Gastrocnemius medialis (tissue), 4 donors: ENCODE measurements around the gene INPP4A. TPM values are rescaled to one million over a fixed set of nuclear protein-coding genes. Genes with fewer than 3 reads are reported as not detected.
A peak's percentile ranks its signal among the peaks of the same experiment; 100 is the strongest.

Experiments used
- ATAC-seq, 2 donors: fragments of 150-250 bp; one replicate each; pipeline ENCODE4 v1.9.1; 2016
- DNase-seq, 2 donors: peaks; one replicate each; pipeline ENCODE4 v3.0.0-alpha.2; 2019
- H3K27ac ChIP-seq, 4 donors: fragments of 200-600 bp; sonication (generic); 1 replicate in 1 of 4; 2 replicates in 3 of 4; pipeline ENCODE4 v1.5.1; 2016 to 2018; ENCODE audit warnings: mild to moderate bottlenecking in 2 of 4, moderate library complexity in 1 of 4
- H3K27me3 ChIP-seq, 3 donors: fragments of 200-600 bp; sonication (generic) in 2 of 3; 1 replicate in 1 of 3; 2 replicates in 2 of 3; pipeline versions ENCODE4 v1.5.1 to v1.6.0; 2016 to 2019; ENCODE audit warnings: mild to moderate bottlenecking in 1 of 3, moderate library complexity in 1 of 3
- H3K36me3 ChIP-seq, 2 donors: fragments of 200-600 bp; sonication (generic) in 1 of 2; one replicate each; pipeline ENCODE4 v1.5.1; 2017 to 2018
- H3K4me1 ChIP-seq, 2 donors: fragments of 200-600 bp; sonication (generic) in 1 of 2; one replicate each; pipeline ENCODE4 v1.5.1; 2016 to 2017; ENCODE audit warnings: mild to moderate bottlenecking in 2 of 2
- H3K4me3 ChIP-seq, 4 donors: fragments of 200-600 bp; sonication (generic) in 3 of 4; 1 replicate in 1 of 4; 2 replicates in 3 of 4; pipeline ENCODE4 v1.5.1; 2016 to 2019; ENCODE audit warnings: mild to moderate bottlenecking in 2 of 4
- H3K9me3 ChIP-seq, 3 donors: fragments of 200-600 bp; sonication (generic) in 2 of 3; 1 replicate in 1 of 3; 2 replicates in 2 of 3; pipeline ENCODE4 v1.5.1; 2016 to 2019
- CTCF ChIP-seq, 5 experiments: fragments of 450-650 bp in 3 of 5; fragments of 200-600 bp in 2 of 5; sonication (generic) in 2 of 5; IDR thresholded peaks in 4 of 5; conservative IDR thresholded peaks in 1 of 5; 1 replicate in 4 of 5; 2 replicates in 1 of 5; pipeline ENCODE4 v1.5.1; 2016 to 2019; ENCODE audit warnings: antibody characterized with exemption in 5 of 5, mild to moderate bottlenecking in 3 of 5, moderate library complexity in 3 of 5
- POLR2A ChIP-seq, 2 donors: fragments of 450-650 bp; IDR thresholded peaks; one replicate each; pipeline ENCODE4 v1.6.1; 2017; ENCODE audit warnings: antibody characterized with exemption in 2 of 2, mild to moderate bottlenecking in 2 of 2, moderate library complexity in 2 of 2
- in situ Hi-C, 4 donors: fragments of 200-750 bp; cut with MboI; loops; one replicate each; pipeline versions ENCODE4 v1.15.0 to v1.8.0; 2017; ENCODE audit warnings: low sequenced_read_pairs in 4 of 4
- intact Hi-C: fragments of 100-400 bp; cut with DNase I; formaldehyde crosslinking; loops from one replicate; pipeline ENCODE4 v1.15.1; 2023; ENCODE audit warnings: low total_unique reads
- total RNA-seq, 4 donors: library from RNA; depleted of rRNA; stranded (reverse); fragments of >200 nt; gene quantifications; one replicate each; pipeline versions ENCODE4 v1.1.0 to v1.2.3, GENCODE V29; 2016

Gene INPP4A
- total RNA-seq, 4 donors from 2014 or later = 9.8 to 19.6 (median 16.0) TPM

DNA sequence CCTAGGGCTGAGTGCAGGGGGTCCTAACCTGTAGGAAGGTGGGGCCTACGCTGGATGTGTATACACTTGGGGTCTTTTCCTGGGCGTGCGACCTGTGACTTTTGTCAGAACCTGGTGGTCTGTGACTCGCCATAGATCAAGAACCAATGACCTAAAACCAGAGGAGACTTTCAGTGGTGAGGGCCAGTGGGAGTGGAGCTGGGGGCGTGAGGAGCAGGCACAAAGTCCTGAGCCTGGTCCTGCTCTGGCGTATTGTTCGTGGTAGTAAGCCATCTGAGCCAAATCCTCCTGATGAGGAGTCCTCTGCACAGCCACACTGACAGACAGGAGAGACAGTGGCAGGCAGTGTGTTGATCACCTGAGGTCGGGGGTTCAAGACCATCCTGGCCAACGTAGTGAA, 8.9 kb downstream of the INPP4A start:
- in situ Hi-C loops (no loop called here), intact Hi-C loops (no loop called here)
- no peaks in the 10 kb centered on the region for H3K27me3 ChIP-seq
- DNase-seq = no peak
- TF ChIP-seq POLR2A (IDR thresholded peaks at IDR 0.05) (no peak), CTCF (IDR thresholded peaks at IDR 0.05 in 4 of 5, conservative IDR thresholded peaks at IDR 0.05 in 1 of 5) (no peak)
- H3K4me3 ChIP-seq = no peak overlapping the region
- H3K4me1 ChIP-seq = peaks cover 10 to 18% of the 10 kb centered on the region in 2 donors
- H3K36me3 ChIP-seq = no peaks in the 10 kb centered on the region
- H3K9me3 ChIP-seq = no peaks in the 10 kb centered on the region
- no peak overlapping the region for H3K27ac ChIP-seq
- no peak for ATAC-seq

DNA sequence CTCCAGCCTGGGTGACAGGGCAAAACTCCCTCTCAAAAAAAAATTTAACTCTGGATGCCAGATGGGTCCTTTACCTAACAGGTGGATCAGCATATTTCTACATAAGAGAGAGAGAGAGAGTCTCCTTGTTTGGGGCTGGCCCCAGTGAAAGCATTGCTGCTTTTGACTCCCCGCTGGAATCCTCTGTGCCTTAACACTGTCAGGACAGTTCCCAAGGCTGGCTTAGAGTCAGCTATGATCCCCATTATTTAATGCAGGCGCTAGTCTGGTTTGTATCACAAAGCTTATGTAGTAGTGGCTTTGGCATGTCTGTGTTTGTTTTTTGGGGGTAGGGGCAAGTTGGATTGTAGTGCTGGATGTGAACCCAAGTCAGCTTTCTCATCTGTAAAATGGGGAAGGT, 9.4 kb downstream of the INPP4A start:
- no peak for ATAC-seq
- no peak for DNase-seq
- no peaks in the 10 kb centered on the region for H3K9me3 ChIP-seq
- no peaks in the 10 kb centered on the region for H3K36me3 ChIP-seq
- intact Hi-C loops (no loop called here), in situ Hi-C loops (no loop called here)
- peaks cover 10 to 19% of the 10 kb centered on the region in 2 donors for H3K4me1 ChIP-seq
- no peak overlapping the region for H3K4me3 ChIP-seq
- TF ChIP-seq POLR2A (IDR thresholded peaks at IDR 0.05) = no peak
- no peak for TF ChIP-seq CTCF (IDR thresholded peaks at IDR 0.05 in 4 of 5, conservative IDR thresholded peaks at IDR 0.05 in 1 of 5)
- H3K27ac ChIP-seq = no peak overlapping the region
- H3K27me3 ChIP-seq = no peaks in the 10 kb centered on the region

- Histone ChIP-seq H3K9me3 (no peaks in the 10 kb centered on the region), H3K4me3 (no peak overlapping the region), H3K27me3 (no peaks in the 10 kb centered on the region), H3K36me3 (no peaks in the 10 kb centered on the region), H3K27ac (peak overlapping the region in 2 of 4 donors; percentile 12 to 19), H3K4me1 (peaks cover 15 to 25% of the 10 kb centered on the region in 2 donors)
- TF ChIP-seq POLR2A (IDR thresholded peaks at IDR 0.05) (no peak), CTCF (IDR thresholded peaks at IDR 0.05 in 4 of 5, conservative IDR thresholded peaks at IDR 0.05 in 1 of 5) (no peak)
- in situ Hi-C loops (no loop called here), intact Hi-C loops (no loop called here)
- DNase-seq (no peak), ATAC-seq (no peak)
Measured at GRCh38 chr2:98454500-98455235, 10.0 kb downstream of the INPP4A start.

GRCh38 chr2:98455494-98455976, 10.9 kb downstream of the INPP4A start:
- peaks cover 17 to 26% of the 10 kb centered on the region in 2 donors for H3K4me1 ChIP-seq
- H3K36me3 ChIP-seq = no peaks in the 10 kb centered on the region
- peak overlapping the region in 1 of 4 donors; percentile 12 for H3K27ac ChIP-seq
- intact Hi-C loops (no loop called here), in situ Hi-C loops (no loop called here)
- no peaks in the 10 kb centered on the region for H3K9me3 ChIP-seq
- H3K4me3 ChIP-seq = no peak overlapping the region
- TF ChIP-seq POLR2A (IDR thresholded peaks at IDR 0.05) (no peak), CTCF (IDR thresholded peaks at IDR 0.05 in 4 of 5, conservative IDR thresholded peaks at IDR 0.05 in 1 of 5) (no peak)
- ATAC-seq = peak in 1 of 2 donors; percentile 41
- no peaks in the 10 kb centered on the region for H3K27me3 ChIP-seq
- no peak for DNase-seq
